Measurements from ENCODE around the gene EIF4E2.

DNA sequence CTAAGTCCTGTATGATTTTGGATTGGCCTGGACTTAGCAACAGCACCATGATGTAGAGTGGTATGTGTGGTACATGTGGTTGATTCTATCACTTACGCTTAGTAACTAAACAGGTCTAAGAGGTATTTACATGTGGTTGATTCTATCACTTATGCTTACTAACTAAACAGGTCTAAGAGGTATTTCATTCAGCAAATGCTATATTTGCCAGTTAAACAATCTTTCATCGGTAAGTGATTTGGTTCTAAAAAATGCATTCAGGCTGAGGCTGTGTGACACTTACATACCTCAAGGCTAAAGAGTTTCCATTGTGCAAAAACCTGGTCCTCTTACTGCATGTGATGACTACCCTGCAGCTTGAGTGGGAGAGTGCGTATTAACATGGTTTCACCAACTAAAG, 13.1 kb downstream of the EIF4E2 start:
- TF ChIP-seq GATA2 (IDR thresholded peaks at IDR 0.05; ENCODE audit: low read depth, low read length) (no peak), GATA3 (IDR thresholded peaks at IDR 0.05; ENCODE audit: low read depth, low read length) (no peak)
